OCI-LY7 (cell line): Measurements from ENCODE around the gene B3GALT6. TPM values are rescaled to one million over a fixed set of nuclear protein-coding genes. Genes with fewer than 3 reads are reported as not detected.

Source experiments
- BruUV-seq: library from RNA; stranded (reverse); fragments of 400-500 nt; replicated peaks from 2 replicates; lab custom pipeline; 2021; lab: Mats Ljungman, UMichigan
- CTCF ChIA-PET: fragments of 300-600 bp; sonication (Branson Sonifier 250); formaldehyde crosslinking; loops from one replicate; lab custom pipeline; 2022; ENCODE audit warnings: antibody characterized with exemption; ENCODE audit not compliant: unreplicated experiment; lab: Charles Lee
- POLR2A ChIA-PET: fragments of 300-600 bp; sonication (Branson Sonifier 250); formaldehyde crosslinking; loops from one replicate; lab custom pipeline; 2022; ENCODE audit warnings: antibody characterized with exemption; lab: Charles Lee
- DNase-seq: peaks from one replicate; pipeline ENCODE4 v3.0.0-alpha.2; 2015; ENCODE audit warnings: low spot score
- H2AFZ ChIP-seq: fragments of 200-600 bp; sonication (generic), shearing (Covaris generic); 2 replicates; pipeline ENCODE4 v1.6.1; 2014; ENCODE audit warnings: mild to moderate bottlenecking, antibody characterized with exemption, low read length, moderate library complexity
- H3K27ac ChIP-seq: fragments of 200-600 bp; sonication (generic); 2 replicates; pipeline ENCODE4 v1.5.1; 2014; ENCODE audit warnings: mixed run types, low read depth, mild to moderate bottlenecking, moderate library complexity, low read length, inconsistent platforms; ENCODE audit not compliant: poor library complexity, severe bottlenecking
- H3K36me3 ChIP-seq: fragments of 200-600 bp; sonication (generic); 2 replicates; pipeline ENCODE4 v1.6.1; 2014; ENCODE audit warnings: mild to moderate bottlenecking, antibody characterized with exemption, low read length, moderate library complexity, mixed read lengths; ENCODE audit not compliant: insufficient read depth
- H3K4me1 ChIP-seq: fragments of 200-600 bp; sonication (generic); 2 replicates; pipeline ENCODE4 v1.5.1; 2014; ENCODE audit warnings: mild to moderate bottlenecking, low read length; ENCODE audit not compliant: insufficient read depth, poor library complexity, severe bottlenecking
- H3K4me2 ChIP-seq: fragments of 200-600 bp; sonication (generic); 2 replicates; pipeline ENCODE4 v1.6.1; 2014; ENCODE audit warnings: mild to moderate bottlenecking, low read length
- H3K4me3 ChIP-seq: fragments of 200-600 bp; sonication (generic); 2 replicates; pipeline ENCODE4 v1.5.1; 2014; ENCODE audit warnings: mild to moderate bottlenecking, low read depth, low read length; ENCODE audit not compliant: poor library complexity, severe bottlenecking
- H3K79me2 ChIP-seq: fragments of 200-600 bp; sonication (generic); 2 replicates; pipeline ENCODE4 v1.6.1; 2016; ENCODE audit warnings: low read depth, mild to moderate bottlenecking, low read length, moderate library complexity, mixed read lengths; ENCODE audit not compliant: insufficient read depth
- H3K9me2 ChIP-seq: fragments of 200-600 bp; sonication (generic); 2 replicates; pipeline ENCODE4 v1.6.1; 2016; ENCODE audit warnings: mild to moderate bottlenecking, low read length, mixed read lengths; ENCODE audit not compliant: insufficient read depth
- H3K9me3 ChIP-seq: fragments of 200-600 bp; sonication (generic); 2 replicates; pipeline ENCODE4 v1.6.1; 2014; ENCODE audit warnings: mild to moderate bottlenecking, mixed run types, low read length, mixed read lengths
- H4K20me1 ChIP-seq: fragments of 200-600 bp; sonication (generic); 2 replicates; pipeline ENCODE4 v1.6.1; 2014; ENCODE audit warnings: mild to moderate bottlenecking, antibody characterized with exemption, low read length, moderate library complexity, mixed read lengths; ENCODE audit not compliant: insufficient read depth
- CTCF ChIP-seq: fragments of 200-600 bp; sonication (generic); conservative IDR thresholded peaks from 2 replicates; pipeline ENCODE4 v1.5.1; 2014; ENCODE audit warnings: mild to moderate bottlenecking, antibody characterized with exemption, low read length, moderate library complexity, mixed read lengths
- EZH2phosphoT487 ChIP-seq: fragments of 200-600 bp; sonication (generic); IDR thresholded peaks from 2 replicates; pipeline ENCODE4 v1.6.1; 2018; ENCODE audit warnings: low read depth, borderline replicate concordance, mild to moderate bottlenecking, mixed run types, antibody characterized with exemption, low read length, moderate library complexity, mixed read lengths
- intact Hi-C: fragments of 100-400 bp; cut with micrococcal nuclease; formaldehyde crosslinking; loops from one replicate; pipeline ENCODE4 v1.10.0; 2022; ENCODE audit not compliant: unreplicated experiment
- total RNA-seq, 2 experiments: library from RNA; depleted of rRNA in 1 of 2; stranded (reverse); fragments of >200 nt in 1 of 2; shearing (Covaris generic) in 1 of 2; gene quantifications; 2 replicates each; pipeline ENCODE4 v1.2.3, GENCODE V29; 2014 to 2022

The B3GALT6 gene
- total RNA-seq, 2 experiments from 2014 or later, result 27.1 to 36.2 TPM

DNA sequence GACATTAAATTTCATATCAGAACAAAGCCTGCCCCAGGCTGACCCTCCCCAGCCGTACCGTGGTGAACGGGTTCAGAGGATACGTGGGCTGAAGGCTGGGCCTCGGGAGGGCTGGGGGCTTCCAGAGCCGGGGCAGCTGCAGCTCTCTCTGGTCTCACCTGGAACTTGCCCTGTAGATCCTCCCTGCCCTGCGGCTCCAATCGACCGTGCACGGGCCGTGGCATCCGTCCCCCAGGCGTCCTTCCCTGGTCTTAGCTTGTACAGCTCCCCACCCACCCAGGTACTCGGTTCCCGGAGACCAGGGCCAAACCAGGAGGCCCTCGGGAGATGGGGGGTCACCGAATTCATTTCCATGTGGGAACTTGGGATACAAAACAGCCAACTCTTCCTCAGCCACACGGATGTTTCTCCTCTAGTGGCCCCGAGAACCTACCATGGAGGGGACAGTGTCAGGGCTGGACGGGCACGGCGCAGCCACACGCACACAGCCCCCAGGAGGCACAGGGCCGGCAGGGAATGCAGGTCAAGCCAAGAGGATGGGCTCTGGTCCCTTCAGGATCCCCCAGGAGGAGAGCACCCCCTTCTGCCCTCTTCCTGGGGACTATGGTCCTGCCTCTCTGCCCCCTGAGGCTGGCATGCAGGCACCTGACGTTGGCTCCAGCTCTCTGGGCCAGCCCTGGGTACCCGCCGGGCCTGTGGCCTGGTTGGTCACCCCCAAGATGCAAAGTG, 3.1 kb downstream of the B3GALT6 start:
- ChIA-PET POLR2A (no interaction called here), CTCF (no interaction called here)
- Histone ChIP-seq H3K4me3 (no peak overlapping the region), H3K9me3 (no peaks in the 10 kb centered on the region), H3K9me2 (no peaks in the 10 kb centered on the region), H4K20me1 (no peaks in the 10 kb centered on the region), H3K4me1 (peaks cover 21% of the 10 kb centered on the region), H3K79me2 (peaks cover 36% of the 10 kb centered on the region), H3K36me3 (no peaks in the 10 kb centered on the region), H3K27ac (no peak overlapping the region), H2AFZ (no peak overlapping the region), H3K4me2 (no peak overlapping the region)
- no peak for DNase-seq
- no TSS peak for BruUV-seq
- no peak for TF ChIP-seq CTCF
- no peak for TF ChIP-seq EZH2phosphoT487
- intact Hi-C loops, result loop anchor here (10.0 kb wide), 1 partner anchor 200 kb away; no protein-coding TSS in a partner anchor

DNA sequence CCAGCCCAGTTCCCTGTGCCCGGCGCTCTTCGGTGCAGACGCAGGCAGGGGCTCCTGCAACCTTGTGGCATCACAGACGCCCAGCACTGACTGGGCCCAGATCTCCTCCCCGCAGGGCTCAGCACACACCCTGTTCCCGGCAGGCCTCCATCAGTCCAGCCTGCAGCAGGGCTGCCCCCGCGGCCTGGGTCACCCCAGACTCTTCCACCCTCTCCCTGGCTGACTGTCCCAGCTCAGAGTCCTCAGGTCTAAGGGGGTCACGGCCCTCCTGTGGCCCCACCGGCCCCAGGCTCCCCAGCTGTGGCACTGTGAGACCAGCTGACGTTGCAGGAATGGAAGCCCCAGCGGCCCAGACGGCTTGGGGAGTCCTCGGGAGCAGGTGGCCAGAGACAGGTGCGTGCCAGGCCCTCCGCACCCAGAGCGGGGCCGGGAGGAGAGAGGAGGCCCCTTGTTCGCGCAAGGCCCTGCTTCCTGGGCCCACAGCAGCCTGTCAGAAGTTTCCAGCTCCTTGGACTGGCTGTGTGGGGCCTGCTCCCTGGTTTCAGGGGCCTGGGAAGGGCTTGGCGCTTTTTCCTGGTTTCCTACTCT, 4.2 kb downstream of the B3GALT6 start:
- Histone ChIP-seq H3K36me3 (no peaks in the 10 kb centered on the region), H3K4me3 (no peak overlapping the region), H3K4me1 (peaks cover 15% of the 10 kb centered on the region), H3K9me2 (no peaks in the 10 kb centered on the region), H2AFZ (no peak overlapping the region), H3K4me2 (no peak overlapping the region), H3K9me3 (no peaks in the 10 kb centered on the region), H3K79me2 (peaks cover 25% of the 10 kb centered on the region), H3K27ac (no peak overlapping the region), H4K20me1 (no peaks in the 10 kb centered on the region)
- no peak for DNase-seq
- no TSS peak for BruUV-seq
- ChIA-PET CTCF (no interaction called here), POLR2A (no interaction called here)
- intact Hi-C loops, result loop anchor here (10.0 kb wide), 1 partner anchor 201 kb away; no protein-coding TSS in a partner anchor
- TF ChIP-seq CTCF, result no peak
- TF ChIP-seq EZH2phosphoT487, result no peak
